HG02970 (cell line): ENCODE results near the gene SHROOM3.
"Not testable (repeated sequence)": the region's sequence is repeated elsewhere in the genome, so short reads cannot be mapped to it uniquely, and the experiment has no call there.

Experiments
- ATAC-seq: cut with Tn5 transposase; IDR thresholded peaks from one replicate; pipeline ENCODE4 v1.9.1; 2021; ENCODE audit warnings: mild to moderate bottlenecking, moderate library complexity, moderate number of reproducible peaks; ENCODE audit not compliant: unreplicated experiment, low FRiP score

The SHROOM3 gene

GRCh38 chr4:76434901-76435527 is at the start of gene SHROOM3:
SHROOM3 (plus strand) TSS chr4:76435229; CDS start chr4:76436053, 824 bp downstream.
- no peak for ATAC-seq

- ATAC-seq, result no peak
These were observed 49.1 kb upstream of the SHROOM3 start for GRCh38 chr4:76385974-76386373.

- ATAC-seq, result no peak
These were observed 48.3 kb upstream of the SHROOM3 start for GRCh38 chr4:76386566-76387305.

GRCh38 chr4:76388160-76388908 is 46.7 kb upstream of the SHROOM3 start:
- no peak for ATAC-seq

- no peak for ATAC-seq
These were observed 33.4 kb upstream of the SHROOM3 start for GRCh38 chr4:76401654-76402053.

- no peak for ATAC-seq
These were observed 28.9 kb upstream of the SHROOM3 start for GRCh38 chr4:76406081-76406480.

GRCh38 chr4:76407440-76408119 is 27.4 kb upstream of the SHROOM3 start:
- ATAC-seq, result no peak

GRCh38 chr4:76410636-76411035 is 24.4 kb upstream of the SHROOM3 start:
- no peak for ATAC-seq

- no peak for ATAC-seq
These were observed 14.8 kb upstream of the SHROOM3 start for GRCh38 chr4:76420188-76420761.

GRCh38 chr4:76420762-76421581 is 14.1 kb upstream of the SHROOM3 start, which contains the start of gene CCDC158:
CCDC158 (minus strand) TSS chr4:76421141; CDS start chr4:76403207, 17,934 bp downstream.
- ATAC-seq, result no peak

GRCh38 chr4:76423159-76423558 is 11.9 kb upstream of the SHROOM3 start:
- not testable (repeated sequence) for ATAC-seq

- no peak for ATAC-seq
These were observed 8.8 kb upstream of the SHROOM3 start for GRCh38 chr4:76426272-76426671.

- ATAC-seq, result no peak
These were observed 5.4 kb upstream of the SHROOM3 start for GRCh38 chr4:76429636-76430035.

GRCh38 chr4:76430519-76431388 is 4.3 kb upstream of the SHROOM3 start:
- no peak for ATAC-seq

- no peak for ATAC-seq
These were observed 695 bp downstream of the SHROOM3 start for GRCh38 chr4:76435528-76436319.

- no peak for ATAC-seq
These were observed 4.5 kb downstream of the SHROOM3 start for GRCh38 chr4:76439491-76439890.

GRCh38 chr4:76441881-76442280 is 6.9 kb downstream of the SHROOM3 start:
- no peak for ATAC-seq

- no peak for ATAC-seq
These were observed 7.8 kb downstream of the SHROOM3 start for GRCh38 chr4:76442807-76443206.
